ENCODE data around the gene SMYD4.

Gene SMYD4

DNA sequence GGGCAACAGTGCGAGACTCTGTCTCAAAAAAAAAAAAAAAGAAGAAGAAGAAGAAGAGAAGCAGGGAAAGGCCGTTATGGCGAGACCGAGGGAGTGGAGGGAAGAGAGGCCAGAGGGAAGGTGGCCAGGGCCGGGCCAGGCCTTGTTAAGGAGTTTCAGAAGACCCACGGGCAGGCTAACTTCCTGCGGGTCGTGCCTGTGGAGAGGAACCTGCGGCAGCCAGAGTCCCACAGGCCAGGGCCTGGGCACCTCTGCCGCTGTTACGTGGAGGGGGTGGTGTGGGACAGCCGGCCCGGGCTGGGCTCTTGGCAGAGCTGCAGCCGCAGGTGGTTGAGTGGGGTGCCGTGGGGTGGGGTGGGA lies 99.8 kb downstream of the SMYD4 start (continued):
- TF ChIP-seq ZNF747 (tag by site-specific recombination; IDR thresholded peaks at IDR 0.05) (no peak), ZFP69B (tag by site-specific recombination; IDR thresholded peaks at IDR 0.05) (no peak), ZNF23 (tag by site-specific recombination; IDR thresholded peaks at IDR 0.05; ENCODE audit: borderline replicate concordance) (no peak), ZNF792 (tag by site-specific recombination; IDR thresholded peaks at IDR 0.05) (no peak), ZNF664 (tag by site-specific recombination; IDR thresholded peaks at IDR 0.05) (no peak), ZNF324 (tag by site-specific recombination; IDR thresholded peaks at IDR 0.05) (no peak)

Data from HEK293 (cell line).